GM12892 (cell line): ENCODE results near the gene ELP4.

Source experiments
- DNase-seq: peaks from one replicate; pipeline ENCODE4 v3.0.0; 2011; ENCODE audit not compliant: insufficient read length
- FAIRE-seq: peaks from 2 replicates; lab custom pipeline; 2011; peaks lifted over from hg19 to GRCh38; lab: Jason Lieb, UNC
- POLR2A ChIP-seq: IDR thresholded peaks from 2 replicates; pipeline ENCODE4 v1.6.1; 2011; ENCODE audit warnings: low read depth, low read length, control low read depth
- POLR2AphosphoS5 ChIP-seq: IDR thresholded peaks from 2 replicates; pipeline ENCODE4 v1.6.1; 2011; ENCODE audit warnings: low read depth, low read length, control low read depth
- TAF1 ChIP-seq: IDR thresholded peaks from 2 replicates; pipeline ENCODE4 v1.6.1; 2011; ENCODE audit warnings: low read depth, mild to moderate bottlenecking, control low read depth, low read length, borderline replicate concordance

ELP4 gene

GRCh38 chr11:31747581-31747980 is 238.0 kb downstream of the ELP4 start:
- DNase-seq (no peak), FAIRE-seq (no peak)
- TF ChIP-seq TAF1, result no peak
- no peak for TF ChIP-seq POLR2A
- TF ChIP-seq POLR2AphosphoS5, result no peak

- no peak for TF ChIP-seq POLR2AphosphoS5
- TF ChIP-seq TAF1, result no peak
- FAIRE-seq (no peak), DNase-seq (no peak)
Observed at GRCh38 chr11:31757260-31757835, 247.8 kb downstream of the ELP4 start.

- TF ChIP-seq POLR2AphosphoS5, result no peak
- TF ChIP-seq TAF1, result no peak
- no peak for TF ChIP-seq POLR2A
- FAIRE-seq (peak; percentile 74), DNase-seq (no peak)
Observed at GRCh38 chr11:31761636-31762035, 252.1 kb downstream of the ELP4 start.

GRCh38 chr11:31763296-31763695 is 253.7 kb downstream of the ELP4 start:
- TF ChIP-seq TAF1, result no peak
- TF ChIP-seq POLR2A, result no peak
- no peak for TF ChIP-seq POLR2AphosphoS5
- FAIRE-seq, result no peak
- DNase-seq, result no peak

GRCh38 chr11:31764261-31764660 is 254.7 kb downstream of the ELP4 start:
- FAIRE-seq (no peak), DNase-seq (no peak)
- TF ChIP-seq POLR2AphosphoS5 (no peak), TAF1 (no peak), POLR2A (no peak)

- FAIRE-seq, result no peak
- TF ChIP-seq POLR2A, result no peak
- no peak for TF ChIP-seq POLR2AphosphoS5
- no peak for TF ChIP-seq TAF1
- DNase-seq, result no peak
Observed at GRCh38 chr11:31764766-31765165, 255.2 kb downstream of the ELP4 start.

- FAIRE-seq (no peak), DNase-seq (no peak)
- TF ChIP-seq POLR2A (no peak), POLR2AphosphoS5 (no peak), TAF1 (no peak)
Observed at GRCh38 chr11:31767066-31767465, 257.5 kb downstream of the ELP4 start.

GRCh38 chr11:31767685-31768084 is 258.1 kb downstream of the ELP4 start:
- no peak for FAIRE-seq
- TF ChIP-seq POLR2AphosphoS5 (no peak), POLR2A (no peak), TAF1 (no peak)
- no peak for DNase-seq

- TF ChIP-seq POLR2AphosphoS5, result no peak
- no peak for TF ChIP-seq TAF1
- TF ChIP-seq POLR2A, result no peak
- FAIRE-seq (peak; percentile 30), DNase-seq (no peak)
Observed at GRCh38 chr11:31768749-31769640, 259.4 kb downstream of the ELP4 start.

GRCh38 chr11:31770011-31770700 is 260.6 kb downstream of the ELP4 start:
- TF ChIP-seq TAF1 (no peak), POLR2A (no peak)
- no peak for FAIRE-seq
- no peak for DNase-seq

GRCh38 chr11:31772412-31772811 is 262.8 kb downstream of the ELP4 start:
- no peak for FAIRE-seq
- TF ChIP-seq POLR2A (no peak), TAF1 (no peak), POLR2AphosphoS5 (no peak)

More at GRCh38 chr11:31772412-31772811, 262.8 kb downstream of the ELP4 start:
- no peak for DNase-seq
